ENCODE measurements around the gene KCNQ1. TPM values are rescaled to one million over a fixed set of nuclear protein-coding genes. Genes with fewer than 3 reads are reported as not detected.

KCNQ1 gene
- total RNA-seq, 1 experiment from 2014 or later = not detected

DNA sequence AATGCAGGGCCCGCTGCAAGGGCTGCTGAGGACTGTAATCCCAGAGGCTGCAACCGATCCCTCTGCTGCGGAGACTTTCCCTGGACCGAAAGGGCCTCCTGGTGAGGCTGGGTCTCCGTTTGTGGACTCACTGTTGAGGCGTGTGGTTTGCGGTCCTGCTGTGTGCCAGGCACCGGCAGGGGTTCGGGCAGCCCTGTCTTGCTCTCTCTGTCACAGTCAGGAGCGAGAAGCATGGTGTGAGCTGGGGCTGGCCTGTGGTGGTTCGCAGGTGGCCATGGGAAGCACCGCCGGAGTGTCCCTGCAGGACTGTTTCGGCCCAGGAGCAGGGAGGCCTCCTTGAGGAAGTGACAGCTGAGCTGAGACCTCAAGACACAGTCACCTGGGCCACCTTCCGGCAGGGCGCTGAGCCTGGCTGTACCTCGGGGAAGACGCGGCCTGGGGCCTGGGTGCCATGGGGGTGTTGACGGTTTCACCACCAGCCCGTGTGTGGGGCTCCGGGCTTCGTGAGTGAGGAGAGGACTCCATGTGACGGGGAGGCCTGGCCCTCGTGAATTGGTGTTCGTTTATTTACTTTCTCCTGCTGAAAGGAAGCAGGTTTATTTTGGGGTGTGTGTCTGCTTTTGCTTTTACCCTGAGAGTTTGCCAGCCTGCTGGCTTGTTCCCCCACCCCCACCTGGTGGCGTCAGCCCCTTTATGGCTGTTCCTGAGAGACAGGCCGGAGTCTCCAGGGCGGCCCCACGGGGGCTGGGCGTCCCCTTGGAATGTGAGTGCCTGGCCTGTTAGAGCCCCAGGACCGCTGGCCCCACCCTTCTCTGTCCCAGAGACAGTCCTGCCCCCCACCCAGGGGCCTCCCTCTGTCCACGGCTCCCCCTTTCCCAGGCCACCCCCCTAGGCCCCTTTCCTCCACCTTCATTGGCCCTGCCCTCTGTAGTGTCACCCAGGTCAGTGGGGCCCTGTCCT, 132.5 kb downstream of the KCNQ1 start:
- H3K27ac Mint-ChIP-seq (ENCODE audit: low read depth, unreplicated experiment) = no peak overlapping the region
- BruUV-seq (replicated peaks) = no TSS peak
- TF ChIP-seq CTCF (IDR thresholded peaks at IDR 0.05; ENCODE audit: unreplicated experiment) = no peak

DNA sequence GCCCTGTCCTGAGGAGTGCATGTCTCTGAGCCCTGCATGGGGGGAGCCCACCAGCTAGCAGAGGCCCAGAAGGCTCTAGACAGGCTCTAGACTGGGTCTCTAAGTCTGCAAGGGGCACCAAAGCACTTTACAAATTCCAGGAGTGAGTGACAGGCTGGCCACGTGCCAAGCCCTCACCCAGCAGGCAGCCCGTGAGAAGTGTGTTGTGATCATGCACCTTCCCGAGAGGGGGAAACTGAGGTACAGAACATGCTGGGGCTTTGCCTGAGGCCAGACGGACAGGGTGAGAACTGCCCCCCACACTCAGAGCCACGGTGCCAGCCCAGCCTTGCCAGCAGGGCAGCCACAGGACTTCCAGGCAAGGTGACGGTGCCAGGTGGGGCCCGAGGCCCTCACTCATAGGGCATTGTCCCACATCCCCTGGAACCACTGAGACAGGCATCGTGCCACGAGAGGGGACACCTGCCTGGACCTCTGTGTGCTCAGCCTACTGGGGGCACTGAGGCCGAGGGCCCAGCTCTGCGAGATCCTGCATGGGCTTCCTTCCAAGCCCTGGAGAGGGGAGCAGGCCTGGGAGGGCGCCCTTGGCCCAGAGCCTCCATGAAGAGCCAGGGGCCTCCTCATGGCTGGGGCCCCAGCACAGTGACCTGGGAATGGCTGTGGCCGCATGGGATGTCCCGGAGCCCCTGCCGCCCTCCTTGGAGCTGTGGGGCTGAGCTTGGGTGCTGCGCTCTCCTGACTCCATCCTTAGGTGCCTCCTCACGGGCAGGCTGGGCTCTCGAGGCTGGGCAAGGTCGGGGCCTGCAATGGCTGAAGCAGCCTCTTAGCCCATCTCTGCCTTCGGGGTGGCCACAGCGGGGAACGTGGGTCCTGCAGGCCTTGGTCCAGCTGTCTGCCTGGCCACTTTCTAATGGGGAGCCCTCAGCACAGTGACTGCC, 133.5 kb downstream of the KCNQ1 start:
- CTCF ChIA-PET = interaction anchor here (0.6 kb wide), 1 partner anchor 257 kb away, joined by 4 read pairs; no protein-coding TSS in a partner anchor
- Mint-ChIP-seq H3K36me3 (ENCODE audit: insufficient read depth, unreplicated experiment) (no peaks in the 10 kb centered on the region), H3K27me3 (ENCODE audit: insufficient read depth, unreplicated experiment) (no peaks in the 10 kb centered on the region), H3K27ac (ENCODE audit: low read depth, unreplicated experiment) (no peak overlapping the region), H3K4me3 (ENCODE audit: unreplicated experiment) (no peak overlapping the region), H3K4me1 (ENCODE audit: insufficient read depth, unreplicated experiment) (no peaks in the 10 kb centered on the region), H3K9me3 (ENCODE audit: unreplicated experiment) (no peaks in the 10 kb centered on the region)
- POLR2A ChIA-PET = no interaction called here
- DNase-seq (ENCODE audit: unreplicated experiment) = no peak
- TF ChIP-seq CTCF (IDR thresholded peaks at IDR 0.05; ENCODE audit: unreplicated experiment) = no peak
- intact Hi-C loops (cut with micrococcal nuclease) = no loop called here
- BruUV-seq (replicated peaks) = no TSS peak

More for the DNA sequence above, 132.5 kb downstream of the KCNQ1 start:
- no peak for DNase-seq (ENCODE audit: unreplicated experiment)
- Mint-ChIP-seq H3K4me1 (ENCODE audit: insufficient read depth, unreplicated experiment) (no peaks in the 10 kb centered on the region), H3K4me3 (ENCODE audit: unreplicated experiment) (no peak overlapping the region), H3K27me3 (ENCODE audit: insufficient read depth, unreplicated experiment) (no peaks in the 10 kb centered on the region), H3K36me3 (ENCODE audit: insufficient read depth, unreplicated experiment) (no peaks in the 10 kb centered on the region), H3K9me3 (ENCODE audit: unreplicated experiment) (no peaks in the 10 kb centered on the region)
- ChIA-PET POLR2A (no interaction called here), CTCF (no interaction called here)
- intact Hi-C loops (cut with micrococcal nuclease) = no loop called here

DNA sequence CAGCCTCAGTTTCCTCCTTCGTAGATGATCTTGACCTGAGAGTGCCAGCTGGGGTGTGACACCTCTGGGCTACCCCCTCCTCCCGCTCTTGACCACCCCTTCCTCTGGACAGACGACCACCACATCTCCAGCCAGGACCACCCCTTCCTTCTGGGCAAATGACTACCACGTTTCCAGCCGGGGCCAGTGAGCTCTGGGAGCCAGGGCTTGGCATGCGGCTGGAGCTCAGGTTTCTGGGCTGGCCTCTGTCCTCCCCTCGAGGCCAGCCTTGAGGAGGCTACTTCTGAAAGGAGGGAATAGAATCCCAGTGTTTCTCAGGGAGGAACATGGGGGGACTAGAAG, 134.1 kb downstream of the KCNQ1 start:
- no peak for TF ChIP-seq CTCF (IDR thresholded peaks at IDR 0.05; ENCODE audit: unreplicated experiment)
- Mint-ChIP-seq H3K36me3 (ENCODE audit: insufficient read depth, unreplicated experiment) (no peaks in the 10 kb centered on the region), H3K9me3 (ENCODE audit: unreplicated experiment) (no peaks in the 10 kb centered on the region), H3K4me1 (ENCODE audit: insufficient read depth, unreplicated experiment) (no peaks in the 10 kb centered on the region), H3K27ac (ENCODE audit: low read depth, unreplicated experiment) (no peak overlapping the region), H3K4me3 (ENCODE audit: unreplicated experiment) (no peak overlapping the region), H3K27me3 (ENCODE audit: insufficient read depth, unreplicated experiment) (no peaks in the 10 kb centered on the region)
- ChIA-PET CTCF (interaction anchor here (0.6 kb wide), 1 partner anchor 257 kb away, joined by 4 read pairs; no protein-coding TSS in a partner anchor), POLR2A (no interaction called here)
- intact Hi-C loops (cut with micrococcal nuclease) = no loop called here
- DNase-seq (ENCODE audit: unreplicated experiment) = no peak
- BruUV-seq (replicated peaks) = no TSS peak

Measured in MCF 10A (cell line).